Tibial artery (tissue), 4 donors: ENCODE data around the gene ZHX3.

Experiments
- DNase-seq, 2 donors: peaks; one replicate each; pipeline ENCODE4 v3.0.0-alpha.2; 2019
- H3K27ac ChIP-seq, 2 donors: fragments of 200-600 bp; sonication (generic) in 1 of 2; 1 replicate in 1 of 2; 2 replicates in 1 of 2; pipeline ENCODE4 v1.5.1; 2018 to 2019; ENCODE audit warnings: mild to moderate bottlenecking in 1 of 2
- H3K27me3 ChIP-seq, 2 donors: fragments of 200-600 bp; sonication (generic) in 1 of 2; one replicate each; pipeline versions ENCODE4 v1.5.1 to v1.6.0; 2016 to 2019
- H3K36me3 ChIP-seq, 3 donors: fragments of 200-600 bp; sonication (generic) in 2 of 3; one replicate each; pipeline ENCODE4 v1.5.1; 2016 to 2019; ENCODE audit warnings: mild to moderate bottlenecking in 2 of 3
- H3K4me1 ChIP-seq, 4 donors: fragments of 200-600 bp; sonication (generic) in 2 of 4; 1 replicate in 3 of 4; 2 replicates in 1 of 4; pipeline ENCODE4 v1.5.1; 2016 to 2019
- H3K4me3 ChIP-seq, 2 donors: fragments of 200-600 bp; sonication (generic) in 1 of 2; 1 replicate in 1 of 2; 2 replicates in 1 of 2; pipeline ENCODE4 v1.5.1; 2018 to 2019; ENCODE audit warnings: mild to moderate bottlenecking in 2 of 2
- H3K9me3 ChIP-seq, 3 donors: fragments of 200-600 bp; sonication (generic) in 1 of 3; one replicate each; pipeline ENCODE4 v1.5.1; 2016 to 2019
- CTCF ChIP-seq, 2 experiments: fragments of 200-600 bp in 1 of 2; fragments of 450-650 bp in 1 of 2; IDR thresholded peaks; one replicate each; pipeline ENCODE4 v1.5.1; 2017 to 2019; ENCODE audit warnings: antibody characterized with exemption in 2 of 2, mild to moderate bottlenecking in 1 of 2, moderate library complexity in 1 of 2
- intact Hi-C: fragments of 100-400 bp; cut with DNase I; formaldehyde crosslinking; loops from one replicate; pipeline ENCODE4 v1.15.0; 2023; ENCODE audit warnings: low total_unique reads

The ZHX3 gene

GRCh38 chr20:41352106-41352505, 34.6 kb upstream of the ZHX3 start:
- Histone ChIP-seq H3K27me3 (no peaks in the 10 kb centered on the region), H3K4me1 (peaks cover 0 to 6% (median 2%) of the 10 kb centered on the region in 4 donors), H3K9me3 (no peaks in the 10 kb centered on the region), H3K36me3 (peaks cover 8 to 99% (median 53%) of the 10 kb centered on the region in 3 donors), H3K4me3 (no peak overlapping the region), H3K27ac (no peak overlapping the region)
- no peak for DNase-seq
- intact Hi-C loops: no loop called here
- no peak for TF ChIP-seq CTCF (IDR thresholded peaks at IDR 0.05)

GRCh38 chr20:41350408-41350962, 33.0 kb upstream of the ZHX3 start:
- TF ChIP-seq CTCF (IDR thresholded peaks at IDR 0.05): no peak
- Histone ChIP-seq H3K27ac (no peak overlapping the region), H3K27me3 (no peaks in the 10 kb centered on the region), H3K4me1 (no peaks in the 10 kb centered on the region), H3K36me3 (peaks cover 10 to 95% (median 45%) of the 10 kb centered on the region in 3 donors), H3K9me3 (no peaks in the 10 kb centered on the region), H3K4me3 (no peak overlapping the region)
- no peak for DNase-seq
- intact Hi-C loops: no loop called here

- intact Hi-C loops: no loop called here
- no peak for DNase-seq
- Histone ChIP-seq H3K27ac (no peak overlapping the region), H3K27me3 (no peaks in the 10 kb centered on the region), H3K4me3 (no peak overlapping the region), H3K36me3 (peaks cover 10 to 94% (median 40%) of the 10 kb centered on the region in 3 donors), H3K9me3 (no peaks in the 10 kb centered on the region), H3K4me1 (no peaks in the 10 kb centered on the region)
- TF ChIP-seq CTCF (IDR thresholded peaks at IDR 0.05): no peak
These were observed 32.4 kb upstream of the ZHX3 start for GRCh38 chr20:41349943-41350342.

GRCh38 chr20:41349266-41349665, 31.7 kb upstream of the ZHX3 start:
- Histone ChIP-seq H3K4me3 (no peak overlapping the region), H3K9me3 (no peaks in the 10 kb centered on the region), H3K27me3 (no peaks in the 10 kb centered on the region), H3K4me1 (peaks cover 0 to 4% (median 0%) of the 10 kb centered on the region in 4 donors), H3K27ac (no peak overlapping the region), H3K36me3 (peaks cover 10 to 89% (median 38%) of the 10 kb centered on the region in 3 donors)
- no peak for TF ChIP-seq CTCF (IDR thresholded peaks at IDR 0.05)
- intact Hi-C loops: no loop called here
- no peak for DNase-seq

- Histone ChIP-seq H3K4me3 (no peak overlapping the region), H3K9me3 (no peaks in the 10 kb centered on the region), H3K4me1 (peaks cover 0 to 11% (median 0%) of the 10 kb centered on the region in 4 donors), H3K27ac (no peak overlapping the region), H3K27me3 (no peaks in the 10 kb centered on the region), H3K36me3 (peaks cover 10 to 82% (median 38%) of the 10 kb centered on the region in 3 donors)
- no peak for TF ChIP-seq CTCF (IDR thresholded peaks at IDR 0.05)
- intact Hi-C loops: no loop called here
- DNase-seq: no peak
These were observed 31.1 kb upstream of the ZHX3 start for GRCh38 chr20:41348430-41349172.
